ENCODE data around the gene NFU1. TPM values are rescaled to one million over a fixed set of nuclear protein-coding genes. Genes with fewer than 3 reads are reported as not detected.

The NFU1 gene
- total and polyA plus RNA-seq, 2 of the 8 experiments (the other 6 are each of a cell fraction or from before 2014, with no cell fraction given): 18.4 to 45.5 TPM

GRCh38 chr2:69483024-69483423 is 45.8 kb upstream of the NFU1 start:
- Histone ChIP-seq H4K8ac (ENCODE audit: extremely low read depth, insufficient read depth, low read length) (no peak overlapping the region), H3K4me1 (replicated peaks in 1 of 4; ENCODE audit: control insufficient read depth in 3 of 4, insufficient read depth in 4 of 4, low read length in 3 of 4) (no peaks in the 10 kb centered on the region), H2BK15ac (ENCODE audit: low read length) (no peak overlapping the region), H3K36me3 (ENCODE audit: control insufficient read depth in 2 of 4, insufficient read depth in 4 of 4, low read length in 3 of 4) (no peaks in the 10 kb centered on the region), H3K27ac (ENCODE audit: low read depth, low read length) (no peak overlapping the region), H3K14ac (ENCODE audit: insufficient read length) (no peak overlapping the region), H2AK5ac (ENCODE audit: low read depth, low read length) (no peak overlapping the region), H3K79me1 (ENCODE audit: low read depth, low read length) (no peaks in the 10 kb centered on the region), H3K4ac (replicated peaks; ENCODE audit: insufficient read length, low read depth, low read length) (no peak overlapping the region), H2AFZ (ENCODE audit: low read length) (no peak overlapping the region), H3K9ac (replicated peaks in 1 of 4; ENCODE audit: extremely low read depth in 1 of 4, low read depth in 3 of 4, low read length in 3 of 4) (no peak overlapping the region), H3K23me2 (ENCODE audit: low read depth, low read length) (no peaks in the 10 kb centered on the region), H3K27me3 (replicated peaks in 1 of 4; ENCODE audit: control insufficient read depth in 3 of 4, extremely low read depth in 1 of 4, insufficient read depth in 3 of 4, low read length in 3 of 4) (no peaks in the 10 kb centered on the region), H2BK20ac (ENCODE audit: low read length) (no peak overlapping the region), H2BK120ac (replicated peaks; ENCODE audit: low read depth, low read length) (no peak overlapping the region), H3K4me2 (ENCODE audit: insufficient read depth in 1 of 2, low read depth in 2 of 2, low read length in 2 of 2) (no peak overlapping the region), H3K4me3 (ENCODE audit: extremely low read depth in 1 of 4, insufficient read depth in 2 of 4, low read depth in 3 of 4, low read length in 4 of 4) (no peak overlapping the region), H3K18ac (ENCODE audit: extremely low read depth, low read length) (no peak overlapping the region), H4K20me1 (replicated peaks in 1 of 2; ENCODE audit: control insufficient read depth in 1 of 2, insufficient read depth in 2 of 2, low read length in 2 of 2) (no peaks in the 10 kb centered on the region), H2BK5ac (ENCODE audit: low read depth, low read length) (no peak overlapping the region), H3K79me2 (ENCODE audit: control insufficient read depth in 1 of 2, insufficient read depth in 2 of 2, low read length in 2 of 2) (no peaks in the 10 kb centered on the region), H4K91ac (replicated peaks; ENCODE audit: insufficient read length, low read length) (no peak overlapping the region), H3K56ac (replicated peaks; ENCODE audit: insufficient read length, low read depth, low read length) (no peak overlapping the region), H4K5ac (ENCODE audit: insufficient read length, low read depth, low read length) (no peak overlapping the region), H3K23ac (ENCODE audit: insufficient read length) (no peak overlapping the region), H2BK12ac (ENCODE audit: low read depth, low read length) (no peak overlapping the region), H3K9me3 (ENCODE audit: insufficient read depth in 2 of 2, low read depth in 1 of 2, low read length in 1 of 2) (no peaks in the 10 kb centered on the region)
- CTCF ChIA-PET (ENCODE audit: partially characterized antibody): interaction anchor here (1.0 to 1.1 kb wide), 2 partner anchors 82 to 107 kb away, joined by 3 read pairs; no protein-coding TSS in a partner anchor
- FAIRE-seq (no peak), DNase-seq (ENCODE audit: low read depth in 1 of 2, low spot score in 2 of 2) (no peak)
- POLR2A ChIA-PET (ENCODE audit: partially characterized antibody): no interaction called here
- TF ChIP-seq TEAD4 (IDR thresholded peaks at IDR 0.05; ENCODE audit: low read depth, low read length) (no peak), GTF2F1 (IDR thresholded peaks at IDR 0.05; ENCODE audit: borderline replicate concordance, low read depth, low read length) (no peak), ASH2L (IDR thresholded peaks at IDR 0.05; ENCODE audit: low read length) (no peak), CHD2 (IDR thresholded peaks at IDR 0.05; ENCODE audit: low read length) (no peak), MAX (IDR thresholded peaks at IDR 0.05) (no peak)
- 91% methylated on average over 4 of the region's 4 CpGs; no CpG with 5 or more reads in 1 of the 2 experiments for WGBS, 2 experiments (ENCODE audit: extremely low coverage in 1 of 2, insufficient coverage in 1 of 2, insufficient read length in 1 of 2, insufficient replicate concordance in 2 of 2, low coverage in 1 of 2, low lambda C conversion rate in 2 of 2, missing lambda C conversion rate in 1 of 2)
